GM12878 (cell line): ENCODE data around the gene FBXO27. TPM values are rescaled to one million over a fixed set of nuclear protein-coding genes. Genes with fewer than 3 reads are reported as not detected.

Experiments used
- ATAC-seq: fragments of 200-7000 bp; cut with Tn5 transposase; 3 replicates; pipeline ENCODE4 v1.9.1; 2020; ENCODE audit warnings: mild to moderate bottlenecking, moderate library complexity
- BruUV-seq: library from RNA; stranded (reverse); fragments of 400-500 nt; replicated peaks from 2 replicates; lab custom pipeline; 2021; lab: Mats Ljungman, UMichigan
- CTCF ChIA-PET: fragments of 300-600 bp; sonication (Branson Sonifier 250); formaldehyde crosslinking; extraction: SDS; loops from one replicate; lab custom pipeline; 2021; ENCODE audit warnings: inconsistent platforms; lab: Yijun Ruan, JAX
- POLR2A ChIA-PET: fragments of 350-600 bp; formaldehyde crosslinking; extraction: SDS; loops from one replicate; lab custom pipeline; 2021; ENCODE audit warnings: inconsistent platforms; lab: Charles Lee
- RAD21 ChIA-PET: fragments of 300-600 bp; sonication (Branson Sonifier 250); formaldehyde crosslinking; loops from one replicate; lab custom pipeline; 2023; ENCODE audit warnings: antibody characterized with exemption; ENCODE audit not compliant: unreplicated experiment; lab: Charles Lee
- SMC1A ChIA-PET: fragments of 300-600 bp; sonication (Branson Sonifier 250); formaldehyde crosslinking; loops from one replicate; lab custom pipeline; 2023; ENCODE audit not compliant: unreplicated experiment, uncharacterized antibody; lab: Charles Lee
- DNase-seq: peaks from one replicate; pipeline ENCODE4 v3.0.0-alpha.2; 2011; ENCODE audit warnings: low read depth, low spot score
- FAIRE-seq: peaks from 3 replicates; lab custom pipeline; 2011; peaks lifted over from hg19 to GRCh38; lab: Jason Lieb, UNC
- H2AFZ ChIP-seq: 2 replicates; pipeline ENCODE4 v1.6.0; 2011; ENCODE audit warnings: low read depth, low read length, control low read depth; ENCODE audit not compliant: control insufficient read depth
- H3K27ac ChIP-seq: 2 replicates; pipeline ENCODE4 v1.5.1; 2011; ENCODE audit warnings: control low read depth; ENCODE audit not compliant: control insufficient read depth, insufficient read depth
- H3K27me3 ChIP-seq, 2 experiments: replicated peaks in 1 of 2; 2 replicates each; pipeline versions ENCODE4 v1.6.0 to v1.6.1; 2011; ENCODE audit warnings: low read length in 1 of 2; ENCODE audit not compliant: control insufficient read depth in 2 of 2, insufficient read depth in 2 of 2
- H3K36me3 ChIP-seq, 2 experiments: 2 replicates each; pipeline ENCODE4 v1.5.1; 2011; ENCODE audit warnings: low read length in 1 of 2; ENCODE audit not compliant: control insufficient read depth in 2 of 2, insufficient read depth in 2 of 2
- H3K4me1 ChIP-seq: 2 replicates; pipeline ENCODE4 v1.6.1; 2011; ENCODE audit warnings: mild to moderate bottlenecking, low read length, moderate library complexity, mixed read lengths; ENCODE audit not compliant: control insufficient read depth, insufficient read depth
- H3K4me2 ChIP-seq: 2 replicates; pipeline ENCODE4 v1.6.0; 2011; ENCODE audit warnings: control low read depth; ENCODE audit not compliant: control insufficient read depth, insufficient read depth
- H3K4me3 ChIP-seq: fragments of 200-600 bp; sonication (generic); 2 replicates; pipeline ENCODE4 v1.5.1; 2016
- H3K79me2 ChIP-seq: 2 replicates; pipeline ENCODE4 v1.6.0; 2011; ENCODE audit warnings: low read length; ENCODE audit not compliant: control insufficient read depth, insufficient read depth
- H3K9ac ChIP-seq: 2 replicates; pipeline ENCODE4 v1.8.0; 2011; ENCODE audit warnings: low read length, control low read depth, mixed read lengths; ENCODE audit not compliant: control insufficient read depth, insufficient read depth
- H3K9me3 ChIP-seq: replicated peaks from 3 replicates; pipeline ENCODE4 v1.5.1; 2011; ENCODE audit warnings: mild to moderate bottlenecking, low read length; ENCODE audit not compliant: control insufficient read depth, insufficient read depth
- H4K20me1 ChIP-seq: 2 replicates; pipeline ENCODE4 v1.6.0; 2011; ENCODE audit not compliant: control insufficient read depth, insufficient read depth
- BHLHE40 ChIP-seq, 2 experiments: fragments of 450-650 bp in 1 of 2; IDR thresholded peaks; 2 replicates each; pipeline ENCODE4 v1.6.1; 2011 to 2017; ENCODE audit warnings: low read depth in 2 of 2, borderline replicate concordance in 1 of 2, improper control_type of control experiment in 1 of 2, low read length in 1 of 2, mild to moderate bottlenecking in 1 of 2
- EED ChIP-seq: sonication (generic); IDR thresholded peaks from 2 replicates; pipeline ENCODE4 v1.6.1; 2016; ENCODE audit warnings: antibody characterized with exemption, low read depth
- HDGF ChIP-seq: fragments of 450-650 bp; IDR thresholded peaks from 2 replicates; pipeline ENCODE4 v1.6.1; 2016; ENCODE audit warnings: antibody characterized with exemption
- MYB ChIP-seq: fragments of 150-350 bp; IDR thresholded peaks from 2 replicates; pipeline ENCODE4 v1.6.1; 2014; ENCODE audit warnings: mild to moderate bottlenecking, low read depth, low read length, borderline replicate concordance
- MYC ChIP-seq: IDR thresholded peaks from 2 replicates; pipeline ENCODE4 v1.6.1; 2011; ENCODE audit warnings: mild to moderate bottlenecking, low read length, moderate library complexity, inconsistent platforms; ENCODE audit not compliant: insufficient read depth, insufficient replicate concordance, insufficient read length, severe bottlenecking
- PAX8 ChIP-seq: fragments of 450-650 bp; IDR thresholded peaks from 2 replicates; pipeline ENCODE4 v1.6.1; 2017; ENCODE audit warnings: mild to moderate bottlenecking, moderate library complexity
- SMAD1 ChIP-seq: fragments of 450-650 bp; IDR thresholded peaks from 2 replicates; pipeline ENCODE4 v1.6.1; 2018; ENCODE audit warnings: mild to moderate bottlenecking, low read depth; ENCODE audit not compliant: partially characterized antibody
- STAT1 ChIP-seq: fragments of 450-650 bp; conservative IDR thresholded peaks from 2 replicates; pipeline ENCODE4 v1.6.1; 2014; ENCODE audit warnings: antibody characterized with exemption, mild to moderate bottlenecking
- SUPT20H ChIP-seq: IDR thresholded peaks from 2 replicates; pipeline ENCODE4 v1.6.1; 2011; ENCODE audit warnings: low read depth, mild to moderate bottlenecking, low read length, moderate library complexity, borderline replicate concordance; ENCODE audit not compliant: control insufficient read depth
- ZNF622 ChIP-seq: fragments of 450-650 bp; IDR thresholded peaks from 2 replicates; pipeline ENCODE4 v1.6.1; 2017; ENCODE audit warnings: mild to moderate bottlenecking, inconsistent platforms
- ZNF687 ChIP-seq: fragments of 450-650 bp; IDR thresholded peaks from 2 replicates; pipeline ENCODE4 v1.6.1; 2017; ENCODE audit warnings: mild to moderate bottlenecking, moderate library complexity
- WGBS: methylation state at CpG from one replicate; pipeline ENCODE4 v1.1.6; 2016; ENCODE audit warnings: low lambda C conversion rate; ENCODE audit not compliant: insufficient replicate concordance, insufficient coverage; ENCODE audit errors: missing lambda C conversion rate; 5-methylcytosine and 5-hydroxymethylcytosine counted together
- in situ Hi-C: fragments of 300-500 bp; cut with MboI; formaldehyde crosslinking; loops from 9 replicates; pipeline ENCODE4 v1.14.3; 2018; ENCODE audit warnings: mixed read lengths
- intact Hi-C: fragments of 100-400 bp; cut with micrococcal nuclease; formaldehyde crosslinking; loops from one replicate; pipeline ENCODE4 v1.14.2; 2022; ENCODE audit not compliant: unreplicated experiment
- polyA plus RNA-seq, 11 experiments: library from polyadenylated mRNA; depleted of rRNA in 4 of 11; unstranded in 6 of 11; stranded (reverse) in 5 of 11; fragments of >200 nt; fragmentation: Nextera tagmentation in 4 of 11; fragmentation: Illumina TruSeq in 1 of 11; extraction: Ambion mirVana in 4 of 11; extraction: Trizol in 1 of 11; gene quantifications; 1 replicate in 1 of 11; 2 replicates in 10 of 11; pipeline versions ENCODE4 v1.2.1 to v1.2.3, GENCODE V29; 2011 to 2016; ENCODE audit warnings: inconsistent platforms in 2 of 11, missing spikeins in 2 of 11, low read depth in 1 of 11
- total RNA-seq, 4 experiments: library from RNA; depleted of rRNA in 3 of 4; stranded (reverse); fragments of >200 nt in 3 of 4; fragmentation: Illumina TruSeq in 1 of 4; extraction: Trizol in 1 of 4; gene quantifications; 2 replicates each; pipeline versions ENCODE4 v1.2.1 to v1.2.3, GENCODE V29; 2013 to 2021
- TF ChIP-seq, protein P1 (sequence below): IDR thresholded peaks from 2 replicates; pipeline ENCODE4 v1.6.1; 2012; ENCODE audit warnings: low read length, inconsistent platforms
- TF ChIP-seq, protein P2 (sequence below): IDR thresholded peaks from 2 replicates; pipeline ENCODE4 v1.6.1; 2011; ENCODE audit warnings: low read depth, low read length, improper control_type of control experiment, borderline replicate concordance

The FBXO27 gene
- total and polyA plus RNA-seq, 10 of the 15 experiments (the other 5 are each of a cell fraction or from before 2014, with no cell fraction given): 3.1 to 15.4 (median 7.1) TPM

- POLR2A ChIA-PET: interaction anchor here (0.6 to 2.5 kb wide), 4 partner anchors 10 to 36 kb away, joined by 3 to 15 read pairs (median 4); no protein-coding TSS in a partner anchor
- H3K4me2 ChIP-seq: peak overlapping the region; percentile 11
- 82% methylated on average over 3 of the region's 3 CpGs for WGBS
- H3K36me3 ChIP-seq: no peaks in the 10 kb centered on the region
- no peak overlapping the region for H2AFZ ChIP-seq
- TF ChIP-seq HDGF (no peak), STAT1 (no peak), BHLHE40 (IDR thresholded peaks at IDR 0.05; ENCODE audit: borderline replicate concordance in 1 of 2, low read depth in 2 of 2, low read length in 1 of 2) (no peak), PAX8 (no peak), MYC (no peak), ZNF687 (no peak), SUPT20H (no peak), SMAD1 (no peak), ZNF622 (no peak), MYB (no peak), EED (no peak)
- TF ChIP-seq, protein P1, sequence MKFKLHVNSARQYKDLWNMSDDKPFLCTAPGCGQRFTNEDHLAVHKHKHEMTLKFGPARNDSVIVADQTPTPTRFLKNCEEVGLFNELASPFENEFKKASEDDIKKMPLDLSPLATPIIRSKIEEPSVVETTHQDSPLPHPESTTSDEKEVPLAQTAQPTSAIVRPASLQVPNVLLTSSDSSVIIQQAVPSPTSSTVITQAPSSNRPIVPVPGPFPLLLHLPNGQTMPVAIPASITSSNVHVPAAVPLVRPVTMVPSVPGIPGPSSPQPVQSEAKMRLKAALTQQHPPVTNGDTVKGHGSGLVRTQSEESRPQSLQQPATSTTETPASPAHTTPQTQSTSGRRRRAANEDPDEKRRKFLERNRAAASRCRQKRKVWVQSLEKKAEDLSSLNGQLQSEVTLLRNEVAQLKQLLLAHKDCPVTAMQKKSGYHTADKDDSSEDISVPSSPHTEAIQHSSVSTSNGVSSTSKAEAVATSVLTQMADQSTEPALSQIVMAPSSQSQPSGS: no peak
- TF ChIP-seq, protein P2, sequence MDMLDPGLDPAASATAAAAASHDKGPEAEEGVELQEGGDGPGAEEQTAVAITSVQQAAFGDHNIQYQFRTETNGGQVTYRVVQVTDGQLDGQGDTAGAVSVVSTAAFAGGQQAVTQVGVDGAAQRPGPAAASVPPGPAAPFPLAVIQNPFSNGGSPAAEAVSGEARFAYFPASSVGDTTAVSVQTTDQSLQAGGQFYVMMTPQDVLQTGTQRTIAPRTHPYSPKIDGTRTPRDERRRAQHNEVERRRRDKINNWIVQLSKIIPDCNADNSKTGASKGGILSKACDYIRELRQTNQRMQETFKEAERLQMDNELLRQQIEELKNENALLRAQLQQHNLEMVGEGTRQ: no peak
- in situ Hi-C loops (no loop called here), intact Hi-C loops (loop anchor here (1.0 to 10.0 kb wide), 3 partner anchors 28 to 426 kb away; partner anchors contain the start of gene ZFP36)
- H3K27ac ChIP-seq: peak overlapping the region; percentile 78
- H4K20me1 ChIP-seq: no peaks in the 10 kb centered on the region
- peaks cover 2% of the 10 kb centered on the region; the same call in 2 of the 3 replicates for H3K9me3 ChIP-seq
- H3K27me3 ChIP-seq: peaks cover 0 to 3% of the 10 kb centered on the region in 2 experiments; a peak in 2 of 4 replicates
- no TSS peak for BruUV-seq
- no peak overlapping the region; the same call in 1 of the 2 replicates for H3K9ac ChIP-seq
- FAIRE-seq: no peak
- no peak for ATAC-seq
- H3K4me3 ChIP-seq: no peak overlapping the region
- RAD21 ChIA-PET: interaction anchor here (0.6 to 3.9 kb wide), 6 partner anchors 9 to 175 kb away, joined by 3 to 27 read pairs (median 4); partner anchors contain the start of gene FBXO27
- H3K79me2 ChIP-seq: no peaks in the 10 kb centered on the region
- SMC1A ChIA-PET: interaction anchor here (1.2 to 4.2 kb wide), 6 partner anchors 17 to 115 kb away, joined by 3 to 20 read pairs (median 6); no protein-coding TSS in a partner anchor
- CTCF ChIA-PET: interaction anchor here (0.9 to 3.8 kb wide), 9 partner anchors 15 to 74 kb away, joined by 3 to 28 read pairs (median 6); partner anchors contain the start of genes MRPS12 and SARS2
- DNase-seq: no peak
- H3K4me1 ChIP-seq: peaks cover 21% of the 10 kb centered on the region
Observed at GRCh38 chr19:38978326-38978689, 54.0 kb downstream of the FBXO27 start.
